A673 (cell line): Measurements from ENCODE around the gene NOSTRIN.

ENCODE experiments used
- CTCF ChIP-seq: fragments of 300-800, 200-600 bp; sonication (generic); conservative IDR thresholded peaks from 2 replicates; pipeline ENCODE4 v1.5.1; 2017; ENCODE audit warnings: low read depth, mild to moderate bottlenecking, antibody characterized with exemption, low read length, moderate library complexity, mixed read lengths
- EZH2 ChIP-seq: fragments of 200-600 bp; sonication (generic); IDR thresholded peaks from 2 replicates; pipeline ENCODE4 v1.6.1; 2017; ENCODE audit warnings: borderline replicate concordance, low read depth, mild to moderate bottlenecking, mixed read lengths, antibody characterized with exemption, low read length; ENCODE audit not compliant: poor library complexity, severe bottlenecking

- TF ChIP-seq CTCF (no peak), EZH2 (no peak)
These were observed 8.8 kb upstream of the NOSTRIN start for GRCh38 chr2:168793596-168793995.
